ENCODE results near the gene MDH1B.
A peak's percentile ranks its signal among the peaks of the same experiment; 100 is the strongest.

Gene MDH1B

GRCh38 chr2:206693399-206694137, 71.6 kb downstream of the MDH1B start:
- peak; percentile 36 for DNase-seq (ENCODE audit: low read depth)

GRCh38 chr2:206692971-206693370, 72.2 kb downstream of the MDH1B start:
- no peak for DNase-seq (ENCODE audit: low read depth)

- DNase-seq (ENCODE audit: low read depth), result no peak
These were observed 76.1 kb downstream of the MDH1B start for GRCh38 chr2:206688990-206689389.

GRCh38 chr2:206688453-206688852, 76.7 kb downstream of the MDH1B start:
- DNase-seq (ENCODE audit: low read depth), result no peak

Data from stromal cell of bone marrow (primary cell).